Left renal pelvis (tissue), 4 donors: ENCODE data around the gene RTBDN. TPM values are rescaled to one million over a fixed set of nuclear protein-coding genes. Genes with fewer than 3 reads are reported as not detected.

ENCODE experiments used
- DNase-seq, 4 donors: peaks; one replicate each; pipeline ENCODE4 v3.0.0-alpha.2; 2013; ENCODE audit warnings: low read depth in 4 of 4, low spot score in 3 of 4
- polyA plus RNA-seq, 4 donors: library from polyadenylated mRNA; unstranded; fragments of 120-200 nt; gene quantifications; one replicate each; pipeline ENCODE4 v1.2.1, GENCODE V29; 2013; ENCODE audit not compliant: insufficient read length in 4 of 4

The RTBDN gene
- polyA plus RNA-seq, 4 donors = 0.20 to 0.29 TPM; not detected in 2

DNA sequence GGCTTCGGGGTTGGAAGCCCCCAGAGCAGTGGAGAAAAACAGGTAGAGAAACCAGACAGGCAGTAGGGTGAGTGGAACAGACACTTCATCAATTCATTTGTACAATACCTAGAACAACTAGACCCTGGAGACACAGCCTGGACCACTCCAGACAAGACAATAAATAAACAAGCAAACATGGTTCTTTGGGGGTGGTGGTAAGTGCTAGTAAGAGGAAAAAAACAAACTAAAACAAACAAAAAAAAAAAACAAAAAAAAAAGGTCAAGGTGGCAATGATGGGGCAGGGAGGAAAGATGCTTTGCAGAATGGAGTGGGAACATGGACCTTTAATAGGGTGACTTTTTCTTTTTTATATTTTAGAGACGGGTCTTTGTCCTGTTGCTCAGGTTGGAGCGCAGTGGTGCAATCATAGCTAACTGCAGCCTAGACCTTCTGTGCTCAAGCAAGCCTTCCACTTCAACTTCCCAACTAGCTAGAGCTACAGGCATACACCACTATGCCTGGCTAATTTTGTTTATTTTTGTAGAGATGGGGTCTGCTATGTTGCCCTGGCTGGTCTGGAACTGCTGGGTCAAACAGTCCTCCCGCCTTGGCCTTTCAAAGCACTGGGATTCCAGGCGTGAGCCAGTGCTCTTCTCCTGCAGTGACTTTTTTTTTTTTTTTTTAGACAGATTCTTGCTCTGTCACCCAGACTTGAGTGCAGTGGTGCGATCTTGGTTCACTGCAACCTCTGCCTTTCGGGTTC is 40.0 kb downstream of the RTBDN start:
- no peak for DNase-seq

DNA sequence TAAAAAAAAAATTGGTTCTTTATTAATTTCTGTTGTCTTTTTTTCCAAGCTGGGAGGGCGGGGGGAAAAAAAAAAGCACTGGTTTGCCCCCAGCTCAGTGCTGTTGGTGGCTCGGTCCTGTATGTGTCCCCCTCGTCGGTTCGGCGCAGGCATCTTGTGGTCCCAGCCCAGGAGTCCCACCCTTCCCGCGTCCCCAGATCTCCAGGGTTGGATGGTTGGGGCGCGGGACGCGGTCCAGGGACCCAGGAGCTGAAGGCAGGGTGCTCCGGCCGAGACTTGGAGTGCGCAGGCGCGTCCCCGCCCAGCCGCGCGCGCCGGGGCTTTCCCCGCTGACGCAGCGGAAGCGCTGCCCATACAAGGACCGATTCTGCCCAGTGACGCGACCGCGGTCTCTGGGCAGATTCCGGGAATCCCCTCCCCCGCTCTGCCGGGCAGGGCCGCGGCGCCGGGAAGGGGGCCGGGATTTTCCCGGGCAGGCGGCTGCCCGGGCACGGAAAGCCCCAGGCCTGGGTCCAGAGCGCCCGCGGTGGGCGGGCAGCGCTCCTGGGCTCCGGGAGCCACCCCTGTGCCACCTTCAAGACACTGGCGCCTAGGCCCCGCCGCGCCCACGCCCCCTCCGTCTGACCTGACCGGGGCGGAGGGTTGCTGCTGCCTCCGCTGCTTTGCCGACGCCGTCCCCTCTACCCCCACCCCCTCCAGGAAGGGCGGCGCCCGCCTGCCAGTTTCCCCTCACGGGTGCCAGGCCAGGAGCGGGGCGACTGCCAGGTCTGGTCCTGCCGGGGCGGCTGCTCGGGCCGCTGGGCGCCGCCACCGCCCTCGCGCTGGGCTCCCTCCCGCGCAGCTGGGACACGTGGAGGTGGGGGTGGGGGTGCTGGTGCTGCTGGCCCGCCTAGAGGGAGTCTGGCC is 40.8 kb downstream of the RTBDN start:
- peak in 2 of 4 donors; percentile 87 to 89 for DNase-seq

- DNase-seq = no peak
These were observed 41.5 kb downstream of the RTBDN start for GRCh38 chr19:12792853-12793289.

DNA sequence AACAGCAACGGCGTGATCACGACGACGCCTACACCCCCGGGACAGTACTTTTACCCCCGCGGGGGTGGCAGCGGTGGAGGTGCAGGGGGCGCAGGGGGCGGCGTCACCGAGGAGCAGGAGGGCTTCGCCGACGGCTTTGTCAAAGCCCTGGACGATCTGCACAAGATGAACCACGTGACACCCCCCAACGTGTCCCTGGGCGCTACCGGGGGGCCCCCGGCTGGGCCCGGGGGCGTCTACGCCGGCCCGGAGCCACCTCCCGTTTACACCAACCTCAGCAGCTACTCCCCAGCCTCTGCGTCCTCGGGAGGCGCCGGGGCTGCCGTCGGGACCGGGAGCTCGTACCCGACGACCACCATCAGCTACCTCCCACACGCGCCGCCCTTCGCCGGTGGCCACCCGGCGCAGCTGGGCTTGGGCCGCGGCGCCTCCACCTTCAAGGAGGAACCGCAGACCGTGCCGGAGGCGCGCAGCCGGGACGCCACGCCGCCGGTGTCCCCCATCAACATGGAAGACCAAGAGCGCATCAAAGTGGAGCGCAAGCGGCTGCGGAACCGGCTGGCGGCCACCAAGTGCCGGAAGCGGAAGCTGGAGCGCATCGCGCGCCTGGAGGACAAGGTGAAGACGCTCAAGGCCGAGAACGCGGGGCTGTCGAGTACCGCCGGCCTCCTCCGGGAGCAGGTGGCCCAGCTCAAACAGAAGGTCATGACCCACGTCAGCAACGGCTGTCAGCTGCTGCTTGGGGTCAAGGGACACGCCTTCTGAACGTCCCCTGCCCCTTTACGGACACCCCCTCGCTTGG is 42.1 kb downstream of the RTBDN start:
- DNase-seq = no peak

- DNase-seq = peak in 2 of 4 donors; percentile 80 to 85
These were observed 42.9 kb downstream of the RTBDN start, which contains the start of gene JUNB for GRCh38 chr19:12791345-12792050. Gene JUNB (plus strand): TSS chr19:12791486. CDS start chr19:12791772, 286 bp downstream.

DNA sequence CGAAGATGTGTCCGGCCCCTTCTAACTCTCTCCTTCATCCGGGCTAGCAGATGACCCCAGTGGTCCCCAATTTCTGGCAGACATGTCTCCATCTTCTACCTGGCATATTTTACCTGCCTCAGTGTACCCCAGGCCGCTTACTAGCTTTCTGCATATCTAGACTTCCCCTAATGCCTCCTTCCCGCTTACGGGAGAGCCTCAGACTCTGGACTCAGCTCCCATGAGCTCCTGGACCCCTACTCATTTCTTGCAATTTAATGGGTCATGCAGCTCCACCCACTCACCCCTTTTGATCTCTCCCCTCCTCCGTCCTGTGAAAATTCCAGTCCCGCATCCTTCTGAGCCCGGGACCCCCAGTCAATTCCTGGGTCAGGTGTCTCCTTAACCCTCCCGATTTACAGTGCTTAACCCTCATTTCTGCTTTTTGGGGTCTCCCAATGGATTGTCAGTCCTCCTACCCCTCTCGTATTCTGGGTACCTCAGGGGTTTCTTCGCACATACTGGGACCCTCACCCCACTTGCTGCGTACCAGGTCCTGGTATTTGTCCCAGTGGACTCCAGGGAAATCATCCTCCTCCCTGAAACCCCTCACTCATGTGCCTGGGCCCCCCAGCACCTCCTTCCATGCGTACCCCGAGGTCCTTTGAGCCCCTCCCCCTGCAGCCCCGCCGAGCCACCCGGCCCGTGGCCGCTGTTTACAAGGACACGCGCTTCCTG is 43.6 kb downstream of the RTBDN start:
- DNase-seq = no peak

GRCh38 chr19:12789904-12790619 is 44.3 kb downstream of the RTBDN start:
- DNase-seq = peak in 3 of 4 donors; percentile 84 to 92 (median 87)

GRCh38 chr19:12789098-12789903 is 45.1 kb downstream of the RTBDN start:
- no peak for DNase-seq

GRCh38 chr19:12788682-12789097 is 45.7 kb downstream of the RTBDN start:
- no peak for DNase-seq

DNA sequence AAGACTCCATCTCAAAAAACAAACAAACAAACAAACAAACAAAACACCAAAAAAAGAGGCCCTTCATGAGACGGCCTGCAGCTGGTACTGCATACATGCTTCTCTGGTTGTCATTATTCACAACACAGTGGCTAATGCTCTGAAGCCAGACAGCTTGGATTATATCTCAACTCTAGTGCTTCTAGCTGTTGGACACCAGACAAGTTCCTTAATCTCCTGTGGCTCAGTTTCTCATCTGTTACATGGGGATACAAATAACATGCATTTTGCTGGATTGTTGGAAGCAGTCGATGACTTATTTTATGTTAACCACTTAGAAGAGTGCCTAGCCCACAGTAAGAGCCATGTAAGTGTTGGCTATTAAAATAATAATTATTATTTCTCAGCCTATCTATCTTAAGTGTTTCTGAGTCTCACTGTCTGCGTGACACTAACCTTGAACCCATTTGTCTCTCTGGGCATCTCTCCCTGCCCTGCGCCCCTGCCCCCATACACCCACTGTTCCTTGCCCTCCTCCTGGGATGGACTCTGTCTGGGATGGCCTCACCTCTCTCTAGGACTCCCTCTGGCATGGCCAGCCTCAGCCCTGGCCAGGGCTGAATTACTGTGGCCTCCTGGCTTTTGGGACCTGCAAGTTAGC is 46.2 kb downstream of the RTBDN start:
- no peak for DNase-seq

DNA sequence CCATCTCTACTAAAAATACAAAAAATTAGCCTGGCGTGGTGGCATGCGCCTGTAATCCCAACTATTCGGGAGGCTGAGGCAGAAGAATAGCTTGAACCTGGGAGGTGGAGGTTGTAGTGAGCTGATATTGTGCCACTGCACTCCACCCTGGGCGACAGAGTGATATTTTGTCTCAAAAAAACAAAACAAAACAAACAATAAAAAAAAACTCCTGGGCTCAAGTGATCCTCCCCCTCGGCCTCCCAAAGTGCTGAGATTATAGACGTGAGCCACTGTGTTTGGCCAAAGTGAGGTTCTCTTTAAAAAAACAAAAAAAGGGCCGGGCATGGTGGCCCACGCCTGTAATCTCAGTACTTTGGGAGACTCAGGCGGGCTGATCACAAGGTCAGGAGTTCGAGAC is 46.9 kb downstream of the RTBDN start:
- no peak for DNase-seq

GRCh38 chr19:12786952-12787351 is 47.4 kb downstream of the RTBDN start:
- no peak for DNase-seq

GRCh38 chr19:12786141-12786870 is 48.1 kb downstream of the RTBDN start:
- DNase-seq = no peak

DNA sequence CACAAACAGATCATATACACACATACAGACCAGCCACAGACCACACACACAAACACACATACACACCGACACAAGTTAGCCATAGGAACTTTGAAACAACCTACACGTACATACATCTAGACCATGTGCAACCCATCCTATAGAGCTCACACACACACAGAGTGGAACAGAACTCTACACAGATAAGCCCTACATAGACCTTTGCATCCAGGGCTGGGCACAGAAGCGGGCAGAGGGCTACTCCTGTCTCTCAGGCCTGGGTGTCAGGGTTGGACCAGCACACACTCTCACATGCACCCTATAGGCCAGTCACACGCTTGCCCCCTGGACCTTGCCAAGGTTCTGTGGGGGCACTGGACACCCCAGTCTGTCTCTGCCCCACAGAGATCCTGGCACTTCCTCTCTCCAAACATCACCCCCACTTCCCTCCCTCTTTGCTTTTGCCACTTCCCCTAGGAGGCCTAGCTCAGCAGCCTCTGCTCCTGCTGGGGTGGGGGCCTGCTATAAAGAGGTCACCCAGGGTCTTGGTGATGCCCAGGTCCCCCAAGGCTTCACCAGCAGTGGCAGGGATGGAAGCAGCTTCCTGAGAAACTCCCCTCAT is 48.8 kb downstream of the RTBDN start:
- no peak for DNase-seq

- no peak for DNase-seq
These were observed 49.4 kb downstream of the RTBDN start for GRCh38 chr19:12784871-12785430.

- DNase-seq = no peak
These were observed 49.9 kb downstream of the RTBDN start for GRCh38 chr19:12784394-12784870.
